Liver (tissue), 9 donors: Measurements from ENCODE around the gene TRIM29. TPM values are rescaled to one million over a fixed set of nuclear protein-coding genes. Genes with fewer than 3 reads are reported as not detected.

Experiments used
- DNase-seq: peaks from one replicate; pipeline ENCODE4 v3.0.0-alpha.2; 2017; ENCODE audit warnings: low spot score
- H3K27ac ChIP-seq, 2 donors: one replicate each; pipeline ENCODE4 v1.7.0; 2013; ENCODE audit warnings: inconsistent platforms in 2 of 2, low read length in 2 of 2, control low read depth in 1 of 2, low read depth in 1 of 2, mild to moderate bottlenecking in 1 of 2
- H3K27me3 ChIP-seq, 4 donors: one replicate each; pipeline versions ENCODE4 v1.6.1 to v1.7.0; 2013; ENCODE audit warnings: low read length in 3 of 4, inconsistent platforms in 1 of 4, mild to moderate bottlenecking in 1 of 4, moderate library complexity in 1 of 4; ENCODE audit not compliant: control insufficient read depth in 4 of 4, insufficient read depth in 4 of 4
- H3K36me3 ChIP-seq, 4 donors: one replicate each; pipeline versions ENCODE4 v1.6.1 to v1.7.0; 2013; ENCODE audit warnings: low read length in 3 of 4, mild to moderate bottlenecking in 3 of 4, low read depth in 1 of 4, moderate library complexity in 1 of 4; ENCODE audit not compliant: control insufficient read depth in 4 of 4, insufficient read depth in 3 of 4
- H3K4me1 ChIP-seq, 4 donors: one replicate each; pipeline versions ENCODE4 v1.6.1 to v1.7.0; 2013; ENCODE audit warnings: low read length in 3 of 4, mild to moderate bottlenecking in 3 of 4, moderate library complexity in 1 of 4; ENCODE audit not compliant: control insufficient read depth in 4 of 4, insufficient read depth in 4 of 4
- H3K4me3 ChIP-seq, 3 donors: one replicate each; pipeline versions ENCODE4 v1.6.1 to v1.7.0; 2013; ENCODE audit warnings: low read length in 3 of 3, control low read depth in 1 of 3, low read depth in 1 of 3, mild to moderate bottlenecking in 1 of 3
- H3K9ac ChIP-seq, 2 donors: one replicate each; pipeline ENCODE4 v1.7.0; 2013; ENCODE audit warnings: low read length in 2 of 2, mild to moderate bottlenecking in 2 of 2, moderate library complexity in 2 of 2, control low read depth in 1 of 2, low read depth in 1 of 2
- H3K9me3 ChIP-seq, 4 donors: one replicate each; pipeline versions ENCODE4 v1.6.1 to v1.7.0; 2013; ENCODE audit warnings: low read length in 3 of 4; ENCODE audit not compliant: control insufficient read depth in 4 of 4
- ATF3 ChIP-seq: IDR thresholded peaks from 2 replicates; pipeline ENCODE4 v1.6.1; 2016; ENCODE audit warnings: antibody characterized with exemption
- CTCF ChIP-seq: fragments of 150-350 bp; IDR thresholded peaks from 2 replicates; pipeline ENCODE4 v1.5.1; 2017; ENCODE audit warnings: improper control_type of control experiment, low read depth, low read length; ENCODE audit not compliant: missing input control
- FOXA2 ChIP-seq: IDR thresholded peaks from 2 replicates; pipeline ENCODE4 v1.6.1; 2016; ENCODE audit warnings: antibody characterized with exemption
- MAX ChIP-seq: IDR thresholded peaks from 2 replicates; pipeline ENCODE4 v1.6.1; 2016; ENCODE audit warnings: antibody characterized with exemption
- NR2F2 ChIP-seq: IDR thresholded peaks from 2 replicates; pipeline ENCODE4 v1.6.1; 2016; ENCODE audit warnings: antibody characterized with exemption
- RAD21 ChIP-seq, 2 donors: IDR thresholded peaks; 2 replicates each; pipeline ENCODE4 v1.6.1; 2016; ENCODE audit warnings: antibody characterized with exemption in 2 of 2, mild to moderate bottlenecking in 2 of 2
- REST ChIP-seq: IDR thresholded peaks from 2 replicates; pipeline ENCODE4 v1.6.1; 2016; ENCODE audit warnings: antibody characterized with exemption, mild to moderate bottlenecking
- SP1 ChIP-seq: IDR thresholded peaks from 2 replicates; pipeline ENCODE4 v1.6.1; 2018; ENCODE audit warnings: antibody characterized with exemption, mild to moderate bottlenecking
- YY1 ChIP-seq: IDR thresholded peaks from 2 replicates; pipeline ENCODE4 v1.6.1; 2016; ENCODE audit warnings: antibody characterized with exemption, mild to moderate bottlenecking
- ZBTB33 ChIP-seq: IDR thresholded peaks from 2 replicates; pipeline ENCODE4 v1.6.1; 2016; ENCODE audit warnings: antibody characterized with exemption
- WGBS: extraction: QIAGEN DNeasy Blood & Tissue Kit; methylation state at CpG from one replicate; pipeline ENCODE4 v1.1.7; 2013; 5-methylcytosine and 5-hydroxymethylcytosine counted together
- polyA plus RNA-seq, 2 donors: library from polyadenylated mRNA; stranded (reverse) in 1 of 2; unstranded in 1 of 2; fragments of 200-250 nt in 1 of 2; fragments of >200 nt in 1 of 2; fragmentation: Nextera tagmentation in 1 of 2; extraction: Ambion mirVana in 1 of 2; gene quantifications; one replicate each; pipeline versions ENCODE4 v1.2.1 to v1.2.3, GENCODE V29; 2013 to 2015
- total RNA-seq, 2 donors: library from RNA; depleted of rRNA; stranded (reverse); fragments of >200 nt; gene quantifications; one replicate each; pipeline ENCODE4 v1.2.3, GENCODE V29; 2014
- donor health status: healthy.
- donor health status: healthy.
- donor health status: healthy.
- donor health status: healthy.
- donor health status: healthy.

The TRIM29 gene
- total and polyA plus RNA-seq, 4 donors: 0.22 to 0.89 (median 0.35) TPM

GRCh38 chr11:120129570-120129969 lies 8.3 kb downstream of the TRIM29 start:
- H3K27me3 ChIP-seq: no peaks in the 10 kb centered on the region
- no peak for TF ChIP-seq MAX
- no peak for TF ChIP-seq NR2F2
- TF ChIP-seq FOXA2: no peak
- no peak for TF ChIP-seq REST
- TF ChIP-seq ZBTB33: no peak
- no peak for TF ChIP-seq RAD21 (IDR thresholded peaks at IDR 0.05)
- no peak for TF ChIP-seq SP1
- no peak for DNase-seq
- no peaks in the 10 kb centered on the region for H3K36me3 ChIP-seq
- no peak overlapping the region for H3K27ac ChIP-seq
- H3K4me3 ChIP-seq: no peak overlapping the region
- H3K9ac ChIP-seq: no peak overlapping the region
- no peaks in the 10 kb centered on the region for H3K9me3 ChIP-seq
- no peaks in the 10 kb centered on the region for H3K4me1 ChIP-seq
- WGBS: 86% methylated on average over 9 of the region's 9 CpGs

- 85% methylated on average over 14 of the region's 14 CpGs for WGBS
- H3K4me1 ChIP-seq: no peaks in the 10 kb centered on the region
- no peak overlapping the region for H3K4me3 ChIP-seq
- TF ChIP-seq CTCF: no peak
- no peak for TF ChIP-seq SP1
- TF ChIP-seq ATF3: no peak
- no peak for TF ChIP-seq YY1
- H3K9me3 ChIP-seq: no peaks in the 10 kb centered on the region
- H3K9ac ChIP-seq: no peak overlapping the region
- no peaks in the 10 kb centered on the region for H3K36me3 ChIP-seq
- no peaks in the 10 kb centered on the region for H3K27me3 ChIP-seq
- no peak for DNase-seq
- H3K27ac ChIP-seq: no peak overlapping the region
These were observed 9.4 kb downstream of the TRIM29 start for GRCh38 chr11:120128392-120129119.
